GM21528 (cell line): ENCODE results near the gene ARHGEF17.
"Not testable (repeated sequence)": the region's sequence is repeated elsewhere in the genome, so short reads cannot be mapped to it uniquely, and the experiment has no call there.

Experiments used
- ATAC-seq: cut with Tn5 transposase; IDR thresholded peaks from one replicate; pipeline ENCODE4 v1.9.1; 2021; ENCODE audit warnings: mild to moderate bottlenecking, moderate library complexity; ENCODE audit not compliant: unreplicated experiment, low FRiP score

Gene ARHGEF17, protein sequence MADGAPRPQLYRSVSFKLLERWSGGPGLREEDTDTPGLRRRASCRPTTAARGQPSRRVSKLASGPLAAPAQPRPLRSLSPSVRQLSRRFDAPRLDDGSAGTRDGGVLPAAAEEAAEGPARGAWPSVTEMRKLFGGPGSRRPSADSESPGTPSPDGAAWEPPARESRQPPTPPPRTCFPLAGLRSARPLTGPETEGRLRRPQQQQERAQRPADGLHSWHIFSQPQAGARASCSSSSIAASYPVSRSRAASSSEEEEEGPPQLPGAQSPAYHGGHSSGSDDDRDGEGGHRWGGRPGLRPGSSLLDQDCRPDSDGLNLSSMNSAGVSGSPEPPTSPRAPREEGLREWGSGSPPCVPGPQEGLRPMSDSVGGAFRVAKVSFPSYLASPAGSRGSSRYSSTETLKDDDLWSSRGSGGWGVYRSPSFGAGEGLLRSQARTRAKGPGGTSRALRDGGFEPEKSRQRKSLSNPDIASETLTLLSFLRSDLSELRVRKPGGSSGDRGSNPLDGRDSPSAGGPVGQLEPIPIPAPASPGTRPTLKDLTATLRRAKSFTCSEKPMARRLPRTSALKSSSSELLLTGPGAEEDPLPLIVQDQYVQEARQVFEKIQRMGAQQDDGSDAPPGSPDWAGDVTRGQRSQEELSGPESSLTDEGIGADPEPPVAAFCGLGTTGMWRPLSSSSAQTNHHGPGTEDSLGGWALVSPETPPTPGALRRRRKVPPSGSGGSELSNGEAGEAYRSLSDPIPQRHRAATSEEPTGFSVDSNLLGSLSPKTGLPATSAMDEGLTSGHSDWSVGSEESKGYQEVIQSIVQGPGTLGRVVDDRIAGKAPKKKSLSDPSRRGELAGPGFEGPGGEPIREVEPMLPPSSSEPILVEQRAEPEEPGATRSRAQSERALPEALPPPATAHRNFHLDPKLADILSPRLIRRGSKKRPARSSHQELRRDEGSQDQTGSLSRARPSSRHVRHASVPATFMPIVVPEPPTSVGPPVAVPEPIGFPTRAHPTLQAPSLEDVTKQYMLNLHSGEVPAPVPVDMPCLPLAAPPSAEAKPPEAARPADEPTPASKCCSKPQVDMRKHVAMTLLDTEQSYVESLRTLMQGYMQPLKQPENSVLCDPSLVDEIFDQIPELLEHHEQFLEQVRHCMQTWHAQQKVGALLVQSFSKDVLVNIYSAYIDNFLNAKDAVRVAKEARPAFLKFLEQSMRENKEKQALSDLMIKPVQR (N-terminal part only)

DNA sequence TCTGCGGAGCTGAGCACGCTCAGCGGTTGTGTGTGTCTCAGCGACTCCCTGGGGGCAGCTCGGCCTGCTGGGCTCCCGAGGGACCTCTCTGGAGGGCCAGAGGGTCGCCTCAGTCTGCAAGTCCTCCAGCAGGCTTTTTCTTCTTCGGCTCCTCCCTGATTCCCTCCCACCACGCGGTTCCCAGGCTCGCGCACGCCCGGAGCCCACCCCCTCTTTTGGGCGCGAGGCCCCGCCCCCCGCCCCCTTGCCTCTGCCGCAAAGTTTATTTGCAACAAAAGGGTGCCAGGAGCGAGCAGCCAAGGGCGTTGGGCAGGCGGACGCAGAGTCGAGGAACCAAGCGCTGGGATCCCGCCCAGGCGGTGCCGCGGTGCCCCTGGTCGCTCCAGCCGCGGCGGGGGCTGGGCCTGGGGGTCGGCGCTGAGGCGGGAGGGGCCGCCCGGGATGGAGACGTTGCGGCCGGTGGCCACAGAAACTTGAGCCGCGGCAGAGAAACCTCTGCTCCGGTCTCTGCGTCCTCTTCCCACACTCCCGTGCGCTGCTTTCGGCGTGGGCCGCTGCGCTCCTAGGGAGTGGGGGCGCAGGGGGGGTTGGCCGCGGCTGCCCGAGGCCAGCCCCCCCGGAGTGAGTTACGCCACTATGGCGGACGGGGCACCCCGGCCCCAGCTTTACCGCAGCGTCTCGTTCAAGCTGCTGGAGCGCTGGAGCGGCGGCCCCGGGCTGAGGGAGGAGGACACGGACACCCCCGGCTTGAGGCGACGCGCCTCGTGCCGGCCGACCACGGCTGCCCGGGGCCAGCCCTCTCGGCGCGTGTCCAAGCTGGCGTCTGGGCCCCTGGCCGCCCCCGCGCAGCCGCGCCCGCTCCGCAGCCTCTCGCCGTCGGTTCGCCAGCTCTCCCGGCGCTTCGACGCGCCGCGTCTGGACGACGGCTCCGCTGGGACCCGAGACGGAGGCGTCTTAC lies at the start of gene ARHGEF17:
Gene ARHGEF17 (plus strand): TSS at position 274 of the 958 bp plus-strand sequence. CDS start 363 bp downstream, at position 637.
- ATAC-seq: peak; percentile 34

DNA sequence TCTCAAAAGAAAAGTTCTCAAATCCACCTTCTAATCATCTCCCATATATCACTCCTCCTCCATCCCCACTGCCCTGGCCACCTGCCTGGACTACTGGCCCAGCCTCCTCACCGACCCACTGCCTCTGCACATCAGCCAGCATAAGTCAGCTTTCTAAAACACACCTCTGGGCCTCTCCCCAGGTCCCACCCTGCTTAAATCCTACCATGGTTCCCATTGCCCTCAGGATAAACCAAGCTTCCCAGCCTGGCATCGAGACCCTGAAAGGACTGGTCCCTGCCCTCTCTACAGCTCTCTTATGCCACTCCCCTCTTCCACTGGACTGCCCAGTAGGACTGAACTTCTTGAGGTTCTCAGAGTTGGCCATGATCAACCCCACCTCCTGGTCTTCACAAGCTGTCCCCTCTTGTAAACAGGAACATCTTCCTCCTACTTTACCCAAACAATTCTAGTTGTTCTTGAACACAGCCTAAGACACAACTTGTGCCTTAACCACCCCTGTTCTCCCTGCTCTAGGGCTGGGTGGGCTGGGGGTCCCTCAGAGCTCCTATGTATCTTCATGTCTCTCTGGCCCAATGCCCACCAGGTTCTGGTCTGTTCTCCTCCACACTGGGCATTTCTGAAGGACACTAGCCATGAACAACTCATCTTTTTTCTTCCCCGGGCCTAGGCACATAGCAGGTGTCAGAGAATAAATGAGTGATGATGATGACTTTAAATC lies 48.5 kb upstream of the ARHGEF17 start:
- ATAC-seq: no peak

DNA sequence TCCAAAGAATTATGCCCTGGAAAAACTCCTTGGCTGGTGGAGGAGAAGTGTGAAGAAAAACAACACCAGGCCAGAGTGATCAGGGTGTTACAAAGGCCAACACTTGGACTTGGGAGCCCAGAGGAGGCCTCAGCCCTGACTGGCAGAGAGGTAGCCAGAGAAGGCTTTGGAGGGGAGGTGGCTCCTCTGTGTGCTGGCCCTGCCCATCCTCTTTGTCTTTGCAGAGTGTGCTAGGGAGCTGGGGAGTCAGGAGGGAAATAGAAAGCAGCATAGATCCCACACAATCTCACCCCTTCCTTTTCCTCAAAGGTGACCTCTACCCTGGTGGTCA lies 48.0 kb upstream of the ARHGEF17 start:
- no peak for ATAC-seq

DNA sequence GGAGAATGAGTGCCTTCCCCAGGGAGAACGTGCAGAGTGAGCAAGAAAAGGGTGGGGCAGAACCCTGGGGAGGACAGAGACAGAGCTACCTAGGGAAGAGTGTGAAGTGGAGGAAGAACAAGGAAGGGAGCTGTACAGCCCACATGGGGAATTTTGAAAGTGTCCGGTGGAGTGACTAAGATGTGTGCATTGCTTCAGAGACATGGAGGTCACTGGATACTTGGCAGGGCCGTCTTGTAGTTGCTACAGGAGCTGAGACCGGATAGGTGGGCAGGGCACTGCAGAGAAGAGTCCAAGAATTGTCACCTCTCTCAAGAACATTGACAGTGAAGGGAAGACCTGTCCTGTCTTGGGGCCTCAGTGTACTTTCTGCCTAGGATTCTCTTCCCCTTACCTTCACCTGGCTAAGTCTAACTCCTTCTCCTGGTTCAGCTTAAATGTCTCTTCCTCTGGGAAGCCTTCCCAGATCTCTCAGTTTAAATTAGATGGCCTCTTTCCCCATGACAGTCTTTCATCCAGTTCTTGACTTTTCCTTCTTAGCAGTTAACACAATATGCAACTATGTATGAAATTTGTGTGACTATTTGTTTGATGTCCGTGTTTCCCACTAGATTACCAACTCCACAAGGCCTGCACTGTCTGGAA lies 45.1 kb upstream of the ARHGEF17 start:
- no peak for ATAC-seq

DNA sequence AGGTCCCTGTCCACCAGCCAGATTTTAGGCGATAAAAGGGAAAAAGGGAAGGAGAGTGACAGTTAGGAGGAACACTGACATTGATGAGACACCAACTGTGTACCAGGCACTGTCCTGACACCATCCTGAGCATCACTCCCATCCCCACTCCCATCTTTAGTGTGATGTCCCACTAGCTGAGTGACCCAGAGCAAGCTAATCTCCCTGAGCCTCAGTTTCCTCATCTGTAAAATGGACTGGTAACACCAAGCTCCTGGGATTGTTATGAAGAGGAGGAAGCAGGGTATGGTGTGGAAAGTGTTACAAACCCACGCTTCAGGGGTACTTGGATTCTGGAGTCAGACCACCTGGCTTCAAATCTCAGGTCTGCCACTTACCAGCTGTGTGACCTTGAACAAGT lies 44.4 kb upstream of the ARHGEF17 start:
- ATAC-seq: no peak

DNA sequence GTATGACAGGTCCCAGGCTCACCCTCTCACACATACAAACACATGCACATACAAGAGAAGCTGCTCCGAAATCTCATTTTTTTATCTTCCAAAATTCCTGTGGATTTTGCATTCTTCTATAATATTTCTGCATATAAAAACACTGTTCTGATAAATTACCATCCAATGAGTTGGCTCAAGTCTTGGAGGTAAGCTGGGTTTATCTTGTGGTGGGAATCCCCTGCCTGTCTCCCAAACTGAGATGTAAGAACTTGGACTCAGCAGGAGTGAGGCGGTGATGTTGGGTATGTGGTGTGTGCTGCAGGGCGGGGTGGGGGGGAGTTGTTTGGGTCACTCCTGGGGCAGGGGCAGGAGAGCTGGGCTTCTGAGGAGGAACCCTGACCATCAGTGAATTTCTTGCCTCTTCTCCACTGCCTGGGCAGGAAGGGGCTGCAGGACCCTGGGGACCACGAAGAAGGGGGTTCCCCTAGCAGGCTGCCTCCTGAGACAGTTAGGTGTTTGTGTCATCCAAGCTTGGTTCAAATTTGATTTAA lies 42.7 kb upstream of the ARHGEF17 start:
- ATAC-seq: no peak

DNA sequence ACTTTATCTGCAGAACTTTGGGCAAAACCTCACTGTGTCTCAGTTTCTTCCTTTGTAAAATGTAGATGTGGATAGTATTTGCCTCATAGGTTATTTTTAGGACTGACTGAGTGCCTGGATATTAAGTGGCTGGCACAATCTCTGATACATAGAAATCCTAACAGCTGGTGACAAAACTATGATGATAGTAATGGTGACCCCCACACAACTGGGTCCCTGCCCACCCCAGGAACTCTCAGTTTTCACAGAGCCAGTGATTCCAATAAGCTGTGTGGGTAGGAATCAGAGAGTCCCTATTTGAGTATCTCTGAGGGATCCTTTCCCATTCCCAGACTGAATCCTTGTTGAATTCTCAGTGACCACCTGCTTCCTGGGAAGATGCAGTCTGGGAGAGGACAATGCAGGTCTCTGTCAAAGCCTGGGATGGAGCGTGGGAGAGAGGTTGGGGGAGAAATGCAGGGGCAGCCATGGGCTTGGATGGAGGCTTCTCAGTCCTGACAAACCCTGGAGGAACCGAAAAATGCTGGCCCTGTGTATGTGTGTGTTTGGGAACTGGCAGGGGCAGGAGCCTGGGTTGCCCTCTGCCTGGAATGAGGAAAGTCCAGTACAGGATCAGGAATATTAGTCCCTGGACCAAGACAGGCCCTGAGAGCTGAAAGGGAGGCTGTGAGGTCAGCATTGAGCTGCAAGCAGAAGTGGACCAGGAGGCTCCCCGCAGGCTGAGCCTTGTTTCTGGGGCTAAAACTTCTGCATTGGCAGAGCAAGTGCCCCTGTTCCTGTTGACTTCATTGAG lies 42.0 kb upstream of the ARHGEF17 start:
- ATAC-seq: no peak

DNA sequence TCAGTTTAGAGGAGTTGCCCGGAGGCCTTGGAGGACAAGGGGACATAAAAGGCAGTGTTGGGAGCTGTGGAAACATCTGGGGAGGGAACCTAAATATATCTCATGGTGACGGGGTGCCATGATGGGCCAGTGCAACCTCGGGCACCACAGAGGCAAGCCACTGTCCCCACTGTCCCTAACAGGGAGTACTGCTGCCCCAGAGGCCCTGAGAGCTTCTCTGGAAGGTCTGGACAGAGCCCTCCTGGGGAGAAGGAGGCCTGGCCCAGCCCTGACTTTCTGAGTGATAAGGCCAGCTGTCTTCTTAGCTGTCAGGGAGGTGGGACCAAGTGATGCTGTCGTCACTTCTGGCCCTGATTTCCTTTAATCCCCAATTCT lies 41.4 kb upstream of the ARHGEF17 start:
- ATAC-seq: no peak

DNA sequence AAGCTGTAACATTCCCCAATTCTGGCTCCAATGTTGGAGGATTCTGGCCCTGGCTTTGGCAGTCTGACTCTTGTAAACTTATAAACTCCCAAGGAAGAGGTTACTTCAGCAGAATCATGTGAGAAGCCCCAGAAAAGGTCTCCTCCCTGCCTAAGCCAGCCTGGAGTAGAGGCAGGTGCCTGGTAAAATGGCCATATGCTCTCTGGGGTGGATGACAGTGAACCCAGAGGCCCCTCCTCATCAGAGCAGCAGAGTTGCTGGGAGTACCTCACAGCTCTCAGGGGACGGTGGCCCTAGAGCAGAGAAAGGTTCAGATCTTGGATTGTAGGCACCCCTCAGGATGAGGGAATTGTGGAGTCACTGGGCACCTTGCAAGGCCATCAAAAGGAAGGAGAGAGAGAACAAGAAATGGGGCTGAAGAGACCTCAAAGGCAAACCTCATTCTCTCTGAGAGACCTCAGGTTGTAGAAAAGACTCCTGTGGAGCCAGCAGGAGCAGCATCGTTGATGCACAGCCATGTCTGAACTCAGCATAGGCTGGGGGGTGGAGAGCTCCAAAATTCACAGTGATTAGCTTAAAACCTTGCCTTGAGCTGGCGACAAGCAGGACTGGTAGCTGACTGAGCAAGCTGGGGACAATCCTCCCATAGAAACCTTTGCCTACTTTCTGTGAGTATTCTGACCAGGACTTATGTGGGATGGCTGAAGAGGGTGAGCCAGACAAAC lies 40.8 kb upstream of the ARHGEF17 start:
- ATAC-seq: no peak

DNA sequence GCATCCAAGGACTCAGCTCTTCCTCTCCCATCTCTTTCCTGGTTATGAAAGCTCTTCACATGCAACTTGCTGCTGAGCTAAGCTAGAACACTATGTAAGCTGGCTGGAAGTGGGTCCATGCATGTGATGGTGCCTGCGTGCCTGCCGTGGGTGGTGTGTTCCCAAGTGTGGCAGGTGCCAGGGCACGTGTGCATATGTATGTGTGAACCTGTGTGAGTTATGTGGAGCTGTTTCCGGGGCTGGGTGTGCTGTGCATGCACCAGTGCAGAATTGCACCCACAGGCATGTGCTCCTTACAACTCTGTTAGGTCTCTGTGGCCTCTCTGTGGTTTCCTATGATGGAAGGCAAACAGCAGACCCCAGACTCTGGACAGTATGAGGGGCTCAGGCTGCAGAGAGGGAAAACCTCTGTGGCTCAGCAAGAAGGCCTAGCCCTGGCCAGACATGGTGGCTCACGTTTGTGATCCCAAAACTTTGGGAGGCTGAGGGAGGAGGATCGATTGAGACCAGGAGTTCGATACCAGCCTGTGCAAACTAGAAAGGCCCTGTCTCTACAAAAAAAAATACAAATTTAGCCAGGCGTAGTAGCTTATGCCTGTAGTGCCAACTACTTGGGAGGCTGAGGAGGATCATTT lies 40.1 kb upstream of the ARHGEF17 start:
- ATAC-seq: no peak

DNA sequence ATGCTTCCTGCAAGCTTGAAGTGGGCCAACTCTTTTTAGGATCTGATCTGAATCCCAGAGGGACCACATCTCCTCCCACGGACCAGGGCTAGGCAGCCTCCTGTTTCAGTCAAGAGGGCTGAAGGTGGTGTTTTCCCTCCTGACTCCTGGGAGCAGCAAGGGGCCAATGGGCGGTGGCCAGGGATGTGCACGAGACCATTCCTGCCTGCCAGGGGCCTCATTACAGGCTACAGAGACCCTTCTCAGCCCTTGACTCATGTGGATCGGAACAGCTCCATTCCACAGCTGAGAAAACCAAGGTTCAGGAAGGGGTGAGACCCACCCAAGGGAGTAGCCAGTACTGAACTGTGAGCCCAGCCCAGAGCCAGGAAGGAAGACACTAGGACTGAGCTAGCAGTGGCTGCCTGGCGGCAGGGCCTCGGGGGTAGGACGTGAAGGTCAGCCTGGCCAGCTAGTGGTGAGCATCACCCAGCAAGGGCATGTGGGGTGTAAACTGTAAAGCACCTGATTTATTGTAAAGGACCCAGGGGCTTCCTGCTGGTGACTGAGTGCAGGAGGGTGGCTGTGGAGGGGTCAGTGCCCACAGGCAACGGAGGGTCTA lies 39.3 kb upstream of the ARHGEF17 start:
- no peak for ATAC-seq

DNA sequence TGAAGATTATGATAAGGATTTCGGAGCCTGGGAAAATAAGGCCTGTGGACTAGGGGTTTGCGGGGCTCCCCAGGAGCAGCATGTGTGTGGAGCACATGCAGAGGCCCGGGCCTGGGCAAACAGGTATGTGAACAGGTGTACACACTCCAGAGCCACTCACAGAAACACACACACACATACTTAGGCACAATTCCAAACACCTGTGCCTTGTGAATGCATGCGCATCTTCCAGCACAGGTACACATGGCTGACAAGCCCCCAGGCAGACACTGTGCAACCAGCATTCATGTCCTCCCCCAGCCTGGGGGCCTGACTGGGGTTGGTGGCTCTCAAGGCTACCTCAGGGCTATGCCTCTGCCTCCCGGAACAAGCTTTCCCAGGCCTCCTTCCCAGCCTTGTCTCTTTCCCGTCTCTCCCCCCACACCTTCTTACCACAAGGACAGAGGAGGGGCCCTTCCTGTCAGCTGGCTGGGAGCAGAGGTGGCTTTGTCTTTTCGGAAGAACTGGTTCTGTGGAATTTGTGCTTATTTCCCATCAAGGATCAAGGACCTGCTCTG lies 38.5 kb upstream of the ARHGEF17 start:
- no peak for ATAC-seq

DNA sequence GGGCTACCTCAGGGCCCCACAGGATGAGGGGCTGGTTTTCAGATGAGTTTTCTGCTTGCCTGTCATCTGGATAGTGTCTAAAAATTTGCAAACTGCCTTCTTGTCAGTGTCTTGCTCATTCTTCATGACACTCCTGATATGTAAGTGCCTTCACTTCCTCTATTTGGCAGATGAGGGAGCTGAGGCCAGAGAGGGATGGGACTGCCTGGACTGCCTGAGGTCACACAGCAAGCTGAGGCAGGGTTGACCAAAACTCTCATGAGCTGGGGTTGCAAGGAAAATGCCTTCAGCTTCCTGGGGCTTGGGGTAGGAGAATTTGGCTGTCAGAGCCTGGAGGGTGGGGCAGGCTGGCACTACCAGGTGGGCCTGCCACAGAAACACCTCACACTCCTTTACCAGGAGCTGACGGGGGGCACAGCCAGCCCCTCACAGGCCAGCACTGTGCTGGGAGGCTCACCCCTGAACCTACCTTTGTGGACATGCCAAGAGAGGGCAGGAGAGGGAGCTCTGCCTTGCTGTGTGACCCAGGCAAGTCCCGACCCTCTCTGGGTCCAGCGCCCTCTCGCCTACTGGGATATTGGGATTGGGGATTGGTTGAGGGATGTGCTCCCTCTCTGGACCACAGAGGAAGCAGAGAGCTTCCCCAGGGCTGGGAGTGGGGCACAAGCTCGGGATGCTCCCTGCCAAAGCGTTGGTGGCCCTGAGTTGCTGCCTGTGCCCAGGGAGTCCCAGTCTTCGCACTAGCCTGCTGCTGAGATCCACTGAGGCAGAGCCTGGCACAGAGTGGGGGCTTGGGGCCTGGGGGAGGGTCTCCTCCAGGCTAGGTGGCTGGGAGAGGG lies 37.8 kb upstream of the ARHGEF17 start:
- ATAC-seq: no peak

DNA sequence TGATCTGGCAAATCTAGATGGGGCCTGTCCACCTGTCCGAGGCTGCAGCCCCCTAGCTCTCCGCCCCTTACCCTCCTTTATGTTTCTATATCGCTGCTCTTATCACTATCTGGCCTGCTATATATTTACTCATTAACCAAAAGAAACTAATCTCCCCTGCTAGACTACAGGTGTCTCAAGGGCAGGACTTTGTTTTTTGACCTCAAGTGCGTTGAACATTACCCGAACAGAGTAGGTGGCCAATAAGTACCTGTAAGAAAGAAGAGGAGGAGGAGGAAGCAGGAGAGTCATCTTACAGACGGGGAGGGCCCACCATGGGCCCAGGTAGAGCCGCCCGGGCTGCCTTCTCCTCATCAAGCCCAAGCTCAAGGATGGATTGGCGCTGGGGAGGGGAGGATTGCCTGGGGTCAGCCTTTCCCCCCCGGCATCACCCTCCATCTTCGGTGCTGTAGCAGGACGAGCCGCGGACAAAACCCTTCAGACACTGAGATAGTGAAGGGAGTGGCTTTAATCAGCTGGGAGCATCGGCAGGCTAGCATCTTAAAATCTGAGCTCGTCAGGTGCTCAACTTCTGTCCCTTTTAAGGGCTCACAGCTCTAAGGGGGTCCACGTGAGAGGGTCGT lies 37.1 kb upstream of the ARHGEF17 start:
- no peak for ATAC-seq

DNA sequence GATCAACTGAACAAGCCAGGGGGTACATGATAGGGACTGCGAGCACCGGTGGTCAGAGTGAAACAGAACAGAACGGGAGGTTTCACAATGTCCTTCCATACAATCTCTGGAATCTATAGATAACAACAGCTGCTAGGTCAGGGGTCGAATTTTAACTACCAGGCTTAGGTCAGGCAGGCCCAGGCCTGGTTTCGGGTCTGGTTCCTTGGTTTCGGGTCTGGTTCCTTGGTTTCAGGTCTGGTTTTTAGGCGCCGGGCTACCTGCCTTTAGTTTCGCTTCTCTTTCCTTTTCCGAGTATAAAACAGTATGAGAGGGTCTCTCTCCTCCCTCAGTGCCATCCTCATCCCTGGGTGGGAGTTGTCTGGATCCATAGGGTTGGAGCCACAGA lies 36.6 kb upstream of the ARHGEF17 start:
- ATAC-seq: not testable (repeated sequence)
